SK-N-SH treated with all-trans-retinoic acid at 6 μM for 48 hours (cell line): Measurements from ENCODE around the gene LRRC66.

Source experiments
- ARNTL ChIP-seq: fragments of 450-650 bp; formaldehyde crosslinking; IDR thresholded peaks from 2 replicates; pipeline ENCODE4 v1.5.0; 2020; ENCODE audit warnings: low read depth, mild to moderate bottlenecking, moderate library complexity, borderline replicate concordance
- BACH2 ChIP-seq: fragments of 250-450 bp; sonication (Bioruptor Pico); IDR thresholded peaks from 2 replicates; pipeline ENCODE4 v1.9.0; 2021; ENCODE audit warnings: mild to moderate bottlenecking, borderline replicate concordance
- ESRRG ChIP-seq: fragments of 250-450 bp; sonication (Bioruptor Pico); IDR thresholded peaks from 2 replicates; pipeline ENCODE4 v1.6.1; 2021; ENCODE audit warnings: mild to moderate bottlenecking
- ISL1 ChIP-seq: fragments of 250-450 bp; sonication (Bioruptor Pico); IDR thresholded peaks from 2 replicates; pipeline ENCODE4 v2.1.2; 2022; ENCODE audit warnings: mild to moderate bottlenecking, moderate library complexity
- RARB ChIP-seq: fragments of 250-450 bp; sonication (Bioruptor Pico); IDR thresholded peaks from 2 replicates; pipeline ENCODE4 v1.8.0; 2021; ENCODE audit warnings: mild to moderate bottlenecking, moderate library complexity
- TOX ChIP-seq: fragments of 250-450 bp; sonication (Bioruptor Pico); IDR thresholded peaks from 2 replicates; pipeline ENCODE4 v1.8.0; 2021; ENCODE audit warnings: mild to moderate bottlenecking, moderate library complexity, borderline replicate concordance
- ZFP30 ChIP-seq: fragments of 450-650 bp; formaldehyde crosslinking; IDR thresholded peaks from 2 replicates; pipeline ENCODE4 v1.5.0; 2022; ENCODE audit warnings: mild to moderate bottlenecking, moderate library complexity
- ZNF70 ChIP-seq: fragments of 450-650 bp; formaldehyde crosslinking; IDR thresholded peaks from 2 replicates; pipeline ENCODE4 v1.5.0; 2020; ENCODE audit warnings: mild to moderate bottlenecking, moderate library complexity
- ZNF8 ChIP-seq: fragments of 450-650 bp; formaldehyde crosslinking; IDR thresholded peaks from 2 replicates; pipeline ENCODE4 v1.5.0; 2020; ENCODE audit warnings: mild to moderate bottlenecking, moderate library complexity
- TF ChIP-seq, protein P1 (sequence below): fragments of 250-450 bp; sonication (Bioruptor Pico); IDR thresholded peaks from 2 replicates; pipeline ENCODE4 v1.5.1; 2021; ENCODE audit warnings: mild to moderate bottlenecking, moderate library complexity
- TF ChIP-seq, protein P2 (sequence below): fragments of 250-450 bp; sonication (Bioruptor Pico); IDR thresholded peaks from 2 replicates; pipeline ENCODE4 v1.8.0; 2020; ENCODE audit warnings: mild to moderate bottlenecking, moderate library complexity, borderline replicate concordance
- TF ChIP-seq, protein P3 (sequence below): fragments of 250-450 bp; sonication (Bioruptor Pico); IDR thresholded peaks from 2 replicates; pipeline ENCODE4 v1.5.1; 2020; ENCODE audit warnings: low read depth, mild to moderate bottlenecking, moderate library complexity

DNA sequence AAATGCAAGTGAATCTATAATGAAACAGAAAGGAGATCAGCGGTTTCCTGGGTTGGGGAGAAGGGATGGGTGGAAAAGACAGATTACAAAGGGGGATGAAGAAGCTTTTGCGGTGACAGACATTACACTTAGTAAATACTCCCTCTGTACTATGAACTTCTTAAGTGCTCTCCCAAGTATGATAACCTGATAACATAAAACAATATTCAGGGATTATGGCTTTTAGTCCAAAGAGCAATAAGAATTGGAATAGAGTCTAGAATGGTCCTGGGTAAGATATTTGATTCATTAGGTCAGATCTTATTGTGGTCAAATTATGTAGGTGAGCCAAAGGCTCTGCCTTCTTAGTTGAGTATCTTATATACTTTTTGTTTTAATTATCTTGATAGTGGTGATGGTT lies 9.2 kb downstream of the LRRC66 start:
- TF ChIP-seq ISL1 (CRISPR knock-in tag), result no peak
- TF ChIP-seq, protein P1, sequence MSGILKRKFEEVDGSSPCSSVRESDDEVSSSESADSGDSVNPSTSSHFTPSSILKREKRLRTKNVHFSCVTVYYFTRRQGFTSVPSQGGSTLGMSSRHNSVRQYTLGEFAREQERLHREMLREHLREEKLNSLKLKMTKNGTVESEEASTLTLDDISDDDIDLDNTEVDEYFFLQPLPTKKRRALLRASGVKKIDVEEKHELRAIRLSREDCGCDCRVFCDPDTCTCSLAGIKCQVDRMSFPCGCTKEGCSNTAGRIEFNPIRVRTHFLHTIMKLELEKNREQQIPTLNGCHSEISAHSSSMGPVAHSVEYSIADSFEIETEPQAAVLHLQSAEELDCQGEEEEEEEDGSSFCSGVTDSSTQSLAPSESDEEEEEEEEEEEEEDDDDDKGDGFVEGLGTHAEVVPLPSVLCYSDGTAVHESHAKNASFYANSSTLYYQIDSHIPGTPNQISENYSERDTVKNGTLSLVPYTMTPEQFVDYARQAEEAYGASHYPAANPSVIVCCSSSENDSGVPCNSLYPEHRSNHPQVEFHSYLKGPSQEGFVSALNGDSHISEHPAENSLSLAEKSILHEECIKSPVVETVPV, result no peak
- TF ChIP-seq, protein P2, sequence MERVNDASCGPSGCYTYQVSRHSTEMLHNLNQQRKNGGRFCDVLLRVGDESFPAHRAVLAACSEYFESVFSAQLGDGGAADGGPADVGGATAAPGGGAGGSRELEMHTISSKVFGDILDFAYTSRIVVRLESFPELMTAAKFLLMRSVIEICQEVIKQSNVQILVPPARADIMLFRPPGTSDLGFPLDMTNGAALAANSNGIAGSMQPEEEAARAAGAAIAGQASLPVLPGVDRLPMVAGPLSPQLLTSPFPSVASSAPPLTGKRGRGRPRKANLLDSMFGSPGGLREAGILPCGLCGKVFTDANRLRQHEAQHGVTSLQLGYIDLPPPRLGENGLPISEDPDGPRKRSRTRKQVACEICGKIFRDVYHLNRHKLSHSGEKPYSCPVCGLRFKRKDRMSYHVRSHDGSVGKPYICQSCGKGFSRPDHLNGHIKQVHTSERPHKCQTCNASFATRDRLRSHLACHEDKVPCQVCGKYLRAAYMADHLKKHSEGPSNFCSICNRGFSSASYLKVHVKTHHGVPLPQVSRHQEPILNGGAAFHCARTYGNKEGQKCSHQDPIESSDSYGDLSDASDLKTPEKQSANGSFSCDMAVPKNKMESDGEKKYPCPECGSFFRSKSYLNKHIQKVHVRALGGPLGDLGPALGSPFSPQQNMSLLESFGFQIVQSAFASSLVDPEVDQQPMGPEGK (CRISPR knock-in tag), result no peak
- TF ChIP-seq ARNTL (CRISPR knock-in tag), result no peak
- TF ChIP-seq ZNF8 (CRISPR knock-in tag), result no peak
- TF ChIP-seq RARB (CRISPR knock-in tag), result no peak
- TF ChIP-seq ESRRG, result no peak
- TF ChIP-seq, protein P3, sequence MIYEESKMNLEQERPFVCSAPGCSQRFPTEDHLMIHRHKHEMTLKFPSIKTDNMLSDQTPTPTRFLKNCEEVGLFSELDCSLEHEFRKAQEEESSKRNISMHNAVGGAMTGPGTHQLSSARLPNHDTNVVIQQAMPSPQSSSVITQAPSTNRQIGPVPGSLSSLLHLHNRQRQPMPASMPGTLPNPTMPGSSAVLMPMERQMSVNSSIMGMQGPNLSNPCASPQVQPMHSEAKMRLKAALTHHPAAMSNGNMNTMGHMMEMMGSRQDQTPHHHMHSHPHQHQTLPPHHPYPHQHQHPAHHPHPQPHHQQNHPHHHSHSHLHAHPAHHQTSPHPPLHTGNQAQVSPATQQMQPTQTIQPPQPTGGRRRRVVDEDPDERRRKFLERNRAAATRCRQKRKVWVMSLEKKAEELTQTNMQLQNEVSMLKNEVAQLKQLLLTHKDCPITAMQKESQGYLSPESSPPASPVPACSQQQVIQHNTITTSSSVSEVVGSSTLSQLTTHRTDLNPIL (CRISPR knock-in tag), result no peak
- TF ChIP-seq ZFP30 (CRISPR knock-in tag), result no peak
- no peak for TF ChIP-seq TOX (CRISPR knock-in tag)
- no peak for TF ChIP-seq ZNF70 (CRISPR knock-in tag)
- TF ChIP-seq BACH2 (CRISPR knock-in tag), result no peak
